Gastroesophageal sphincter (tissue), 4 donors: ENCODE data around the gene DIAPH3. TPM values are rescaled to one million over a fixed set of nuclear protein-coding genes. Genes with fewer than 3 reads are reported as not detected.

Experiments used
- ATAC-seq: fragments of 150-250 bp; one replicate; pipeline ENCODE4 v1.9.1; 2016; ENCODE audit warnings: mild to moderate bottlenecking, moderate library complexity
- H3K27ac ChIP-seq, 4 donors: fragments of 200-600 bp; sonication (generic) in 3 of 4; 1 replicate in 3 of 4; 2 replicates in 1 of 4; pipeline ENCODE4 v1.5.1; 2016 to 2019
- H3K27me3 ChIP-seq: fragments of 200-600 bp; sonication (generic); one replicate; pipeline ENCODE4 v1.5.1; 2019
- H3K36me3 ChIP-seq, 2 donors: fragments of 200-600 bp; sonication (generic); one replicate each; pipeline ENCODE4 v1.5.1; 2019; ENCODE audit warnings: control low read depth in 1 of 2
- H3K4me1 ChIP-seq, 3 donors: fragments of 200-600 bp; sonication (generic); 1 replicate in 2 of 3; 2 replicates in 1 of 3; pipeline ENCODE4 v1.5.1; 2016 to 2019; ENCODE audit warnings: control low read depth in 2 of 3
- H3K4me3 ChIP-seq, 2 donors: fragments of 200-600 bp; sonication (generic); one replicate each; pipeline ENCODE4 v1.5.1; 2019; ENCODE audit warnings: mild to moderate bottlenecking in 1 of 2, moderate library complexity in 1 of 2
- H3K9me3 ChIP-seq, 3 donors: fragments of 200-600 bp; sonication (generic); one replicate each; pipeline ENCODE4 v1.5.1; 2017 to 2019; ENCODE audit warnings: control low read depth in 2 of 3
- EP300 ChIP-seq: sonication (generic); formaldehyde crosslinking; IDR thresholded peaks from one replicate; pipeline ENCODE4 v1.6.1; 2017; ENCODE audit warnings: antibody characterized with exemption, mild to moderate bottlenecking
- POLR2A ChIP-seq, 2 donors: fragments of 450-650 bp; IDR thresholded peaks; one replicate each; pipeline ENCODE4 v1.6.1; 2017; ENCODE audit warnings: antibody characterized with exemption in 2 of 2, mild to moderate bottlenecking in 2 of 2, moderate library complexity in 1 of 2
- POLR2AphosphoS5 ChIP-seq: sonication (generic); formaldehyde crosslinking; IDR thresholded peaks from one replicate; pipeline ENCODE4 v1.6.1; 2017; ENCODE audit warnings: antibody characterized with exemption
- WGBS, 2 donors: methylation state at CpG; one replicate each; pipeline ENCODE4 v1.1.5; 2018; ENCODE audit warnings: low coverage in 1 of 2; 5-methylcytosine and 5-hydroxymethylcytosine counted together
- total RNA-seq, 4 donors: library from RNA; depleted of rRNA; stranded (reverse); fragments of >200 nt; gene quantifications; one replicate each; pipeline ENCODE4 v1.1.0, GENCODE V29; 2016
- TF ChIP-seq, protein P1 (sequence below), 4 experiments: fragments of 200-600 bp in 2 of 4; fragments of 450-650 bp in 2 of 4; sonication (generic) in 1 of 4; IDR thresholded peaks; one replicate each; pipeline ENCODE4 v1.5.1; 2017 to 2019; ENCODE audit warnings: antibody characterized with exemption in 4 of 4, mild to moderate bottlenecking in 2 of 4, moderate library complexity in 2 of 4

Gene DIAPH3
- total RNA-seq, 4 donors from 2014 or later, result 0.13 to 1.7 (median 0.49) TPM; not detected in 1

DNA sequence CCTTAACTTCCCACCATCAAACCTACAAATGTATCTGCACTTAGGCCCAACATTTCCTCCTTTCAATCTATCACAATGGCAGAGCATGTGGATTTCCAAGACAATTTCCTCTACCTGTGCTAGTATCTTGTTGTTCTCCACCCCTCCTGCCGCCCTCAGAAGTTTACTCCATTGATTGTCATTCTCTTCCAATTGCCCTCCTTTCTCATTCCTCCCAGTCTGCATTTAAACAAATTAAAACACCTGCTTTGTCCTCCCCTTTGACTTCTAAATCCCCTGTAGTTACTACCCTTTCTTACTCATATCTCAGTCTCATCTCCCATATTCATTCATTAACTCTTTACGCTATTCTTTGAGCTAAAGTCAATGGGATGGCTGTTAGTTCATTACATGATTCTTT, 370.6 kb downstream of the DIAPH3 start:
- WGBS, 2 donors, result 100% methylated on average over 1 to 2 of the region's 2 CpGs
- Histone ChIP-seq H3K4me1 (no peaks in the 10 kb centered on the region), H3K4me3 (no peak overlapping the region), H3K36me3 (no peaks in the 10 kb centered on the region), H3K9me3 (no peaks in the 10 kb centered on the region), H3K27ac (no peak overlapping the region), H3K27me3 (no peaks in the 10 kb centered on the region)
- ATAC-seq, result no peak
- TF ChIP-seq POLR2AphosphoS5 (no peak), EP300 (no peak), POLR2A (IDR thresholded peaks at IDR 0.05) (no peak)
- TF ChIP-seq, protein P1, sequence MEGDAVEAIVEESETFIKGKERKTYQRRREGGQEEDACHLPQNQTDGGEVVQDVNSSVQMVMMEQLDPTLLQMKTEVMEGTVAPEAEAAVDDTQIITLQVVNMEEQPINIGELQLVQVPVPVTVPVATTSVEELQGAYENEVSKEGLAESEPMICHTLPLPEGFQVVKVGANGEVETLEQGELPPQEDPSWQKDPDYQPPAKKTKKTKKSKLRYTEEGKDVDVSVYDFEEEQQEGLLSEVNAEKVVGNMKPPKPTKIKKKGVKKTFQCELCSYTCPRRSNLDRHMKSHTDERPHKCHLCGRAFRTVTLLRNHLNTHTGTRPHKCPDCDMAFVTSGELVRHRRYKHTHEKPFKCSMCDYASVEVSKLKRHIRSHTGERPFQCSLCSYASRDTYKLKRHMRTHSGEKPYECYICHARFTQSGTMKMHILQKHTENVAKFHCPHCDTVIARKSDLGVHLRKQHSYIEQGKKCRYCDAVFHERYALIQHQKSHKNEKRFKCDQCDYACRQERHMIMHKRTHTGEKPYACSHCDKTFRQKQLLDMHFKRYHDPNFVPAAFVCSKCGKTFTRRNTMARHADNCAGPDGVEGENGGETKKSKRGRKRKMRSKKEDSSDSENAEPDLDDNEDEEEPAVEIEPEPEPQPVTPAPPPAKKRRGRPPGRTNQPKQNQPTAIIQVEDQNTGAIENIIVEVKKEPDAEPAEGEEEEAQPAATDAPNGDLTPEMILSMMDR (IDR thresholded peaks at IDR 0.05), result no peak

DNA sequence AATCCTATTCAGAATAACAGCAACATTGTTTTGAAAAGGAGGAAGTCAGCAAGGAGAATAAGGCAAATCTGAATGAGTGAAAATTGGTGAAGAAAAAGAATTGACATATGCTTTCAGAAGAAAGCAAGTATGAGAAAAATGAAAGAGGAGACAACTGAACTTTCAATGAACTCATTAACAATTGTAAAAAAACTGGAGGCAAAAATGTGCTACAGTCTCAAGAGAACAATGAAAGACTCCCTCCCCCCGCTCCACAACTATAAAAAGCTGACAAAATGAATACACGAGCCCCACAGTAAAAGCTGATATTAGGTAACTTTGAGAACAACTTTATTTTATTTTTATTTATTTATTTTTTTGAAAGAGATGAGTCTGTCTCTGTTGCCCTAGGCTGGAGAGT, 373.1 kb downstream of the DIAPH3 start:
- H3K4me1 ChIP-seq, result no peaks in the 10 kb centered on the region
- WGBS, 2 donors, result 45 to 56% methylated on average over 2 of the region's 2 CpGs
- no peaks in the 10 kb centered on the region for H3K36me3 ChIP-seq
- ATAC-seq, result no peak
- no peaks in the 10 kb centered on the region for H3K27me3 ChIP-seq
- H3K27ac ChIP-seq, result no peak overlapping the region
- no peaks in the 10 kb centered on the region for H3K9me3 ChIP-seq
- H3K4me3 ChIP-seq, result no peak overlapping the region
- TF ChIP-seq EP300 (no peak), POLR2A (IDR thresholded peaks at IDR 0.05) (no peak), POLR2AphosphoS5 (no peak)
- TF ChIP-seq, protein P1 (IDR thresholded peaks at IDR 0.05), result no peak

DNA sequence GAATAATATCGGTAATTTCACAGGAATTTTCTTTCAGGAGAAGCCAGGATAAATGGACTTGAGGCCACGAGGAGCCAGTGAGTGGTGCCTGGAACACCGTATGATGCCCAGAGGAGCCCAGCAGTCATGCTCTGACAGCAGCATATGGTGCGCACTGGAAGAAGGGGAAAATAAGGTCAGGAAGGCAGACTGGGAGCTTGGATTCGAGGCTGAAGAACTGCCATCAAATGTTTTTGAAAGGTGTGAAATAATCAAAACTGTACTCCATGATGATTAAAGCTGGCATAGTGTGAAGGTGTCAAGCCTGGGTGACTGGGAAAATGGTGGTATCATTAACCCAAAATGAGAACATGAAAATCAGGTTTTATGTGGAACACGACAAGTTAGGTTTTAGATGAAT, 374.2 kb downstream of the DIAPH3 start:
- Histone ChIP-seq H3K36me3 (no peaks in the 10 kb centered on the region), H3K4me1 (no peaks in the 10 kb centered on the region), H3K27me3 (no peaks in the 10 kb centered on the region), H3K27ac (no peak overlapping the region), H3K9me3 (no peaks in the 10 kb centered on the region), H3K4me3 (no peak overlapping the region)
- TF ChIP-seq EP300 (no peak), POLR2AphosphoS5 (no peak), POLR2A (IDR thresholded peaks at IDR 0.05) (no peak)
- TF ChIP-seq, protein P1 (IDR thresholded peaks at IDR 0.05), result no peak
- WGBS, 2 donors, result 72 to 85% methylated on average over 2 to 6 of the region's 6 CpGs
- ATAC-seq, result no peak

DNA sequence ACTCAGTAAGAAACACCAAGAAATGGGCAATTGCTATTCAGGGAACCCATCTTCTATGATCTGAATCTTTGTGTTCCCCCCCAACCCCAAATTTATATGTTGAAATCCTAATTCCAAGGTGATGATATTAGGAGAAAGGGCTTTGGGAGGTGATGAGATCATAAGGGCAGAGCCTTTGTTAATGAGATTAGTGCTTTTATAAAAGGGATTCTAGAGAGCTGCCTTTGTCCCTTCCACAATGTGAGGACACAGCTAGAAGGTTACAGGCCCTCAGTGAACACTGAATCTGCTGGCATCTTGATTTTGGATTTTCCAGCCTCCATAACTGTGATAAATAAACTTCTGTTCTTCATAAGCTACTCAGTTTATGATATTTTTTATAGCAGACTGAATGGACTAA, 376.0 kb downstream of the DIAPH3 start:
- no peak overlapping the region for H3K4me3 ChIP-seq
- H3K9me3 ChIP-seq, result no peaks in the 10 kb centered on the region
- H3K4me1 ChIP-seq, result no peaks in the 10 kb centered on the region
- no peak overlapping the region for H3K27ac ChIP-seq
- H3K36me3 ChIP-seq, result no peaks in the 10 kb centered on the region
- no peak for ATAC-seq
- no peaks in the 10 kb centered on the region for H3K27me3 ChIP-seq
- TF ChIP-seq, protein P1 (IDR thresholded peaks at IDR 0.05), result no peak
- TF ChIP-seq POLR2A (IDR thresholded peaks at IDR 0.05), result no peak
- TF ChIP-seq EP300, result no peak
- TF ChIP-seq POLR2AphosphoS5, result no peak

DNA sequence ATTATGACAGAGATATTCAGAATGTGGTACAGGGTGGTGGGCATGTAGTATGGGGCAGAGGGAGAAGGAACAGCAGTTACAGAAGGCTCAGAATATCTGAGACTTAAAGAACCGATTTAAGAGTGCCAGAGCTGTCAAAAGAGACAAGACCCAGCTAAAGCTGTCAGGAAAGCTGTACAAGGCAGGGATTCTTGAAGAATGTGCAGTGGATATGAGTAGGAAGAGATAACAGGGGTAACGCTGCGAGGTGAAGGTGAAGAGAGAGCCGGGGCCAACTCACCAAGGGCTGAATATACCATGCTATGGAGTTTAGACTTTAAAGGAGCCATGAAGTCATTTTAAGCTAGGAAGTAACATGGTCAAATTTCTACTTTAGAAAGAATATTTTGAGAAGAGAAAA, 381.0 kb downstream of the DIAPH3 start:
- Histone ChIP-seq H3K36me3 (no peaks in the 10 kb centered on the region), H3K27ac (no peak overlapping the region), H3K4me1 (no peaks in the 10 kb centered on the region), H3K9me3 (no peaks in the 10 kb centered on the region), H3K4me3 (no peak overlapping the region), H3K27me3 (no peaks in the 10 kb centered on the region)
- ATAC-seq, result no peak
- TF ChIP-seq, protein P1 (IDR thresholded peaks at IDR 0.05), result no peak
- no peak for TF ChIP-seq POLR2A (IDR thresholded peaks at IDR 0.05)
- WGBS, 2 donors, result 42 to 46% methylated on average over 2 to 4 of the region's 4 CpGs
